Stimulated activated CD8-positive, alpha-beta memory T cell treated with anti-CD3 and anti-CD28 coated beads, Interleukin-4, amount 100 ng/mL, for 48 hours (primary cell): ENCODE measurements around the gene MED8.
"Not testable (repeated sequence)": the region's sequence is repeated elsewhere in the genome, so short reads cannot be mapped to it uniquely, and the experiment has no call there.

ENCODE experiments used
- DNase-seq: peaks from one replicate; pipeline ENCODE4 v3.0.0-alpha.2; 2020

MED8 gene

GRCh38 chr1:43421976-43422750 is 32.6 kb upstream of the MED8 start:
- DNase-seq: no peak

- no peak for DNase-seq
Measured at GRCh38 chr1:43421396-43421795, 31.8 kb upstream of the MED8 start.

DNA sequence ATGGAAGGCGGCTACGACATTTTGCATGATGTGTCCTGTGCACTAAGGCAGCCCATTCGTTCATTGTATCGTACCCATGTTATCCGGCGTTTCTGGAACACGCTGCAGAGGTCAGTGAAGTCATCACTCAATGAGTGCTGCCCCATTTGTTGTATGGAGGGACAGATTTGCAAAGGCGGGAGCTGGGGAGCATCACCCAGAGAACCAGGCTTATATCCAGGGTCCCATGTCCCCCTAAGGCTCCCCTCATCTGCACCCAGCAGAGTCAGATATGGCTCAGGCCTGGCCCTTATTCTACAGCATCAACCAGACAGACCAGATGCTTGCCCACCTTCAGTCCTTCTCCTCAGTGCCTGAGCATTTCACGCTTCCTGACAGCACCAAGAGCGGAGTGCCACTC is 31.3 kb upstream of the MED8 start:
- DNase-seq: no peak

GRCh38 chr1:43419627-43420425 is 30.2 kb upstream of the MED8 start:
- DNase-seq: no peak

DNA sequence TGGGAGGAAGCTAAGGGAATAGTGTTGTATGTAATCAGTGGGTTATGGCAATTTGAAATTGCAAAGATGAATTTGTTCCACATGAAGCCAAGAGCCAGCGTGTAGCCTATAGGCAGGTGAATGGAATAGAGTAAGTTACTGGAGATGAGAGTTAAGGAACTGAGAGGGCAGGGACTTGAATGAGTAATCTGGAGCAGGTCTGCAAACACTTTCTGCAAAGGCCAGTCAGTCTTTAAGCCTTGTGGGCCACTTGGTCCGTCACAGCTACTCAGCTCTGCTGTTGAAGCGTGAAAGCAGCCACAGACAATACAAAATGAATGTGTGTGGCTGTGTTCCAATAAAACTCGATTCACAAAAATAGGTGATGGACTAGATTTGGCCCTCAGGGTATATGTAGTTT is 29.3 kb upstream of the MED8 start:
- DNase-seq: no peak

- no peak for DNase-seq
Measured at GRCh38 chr1:43415901-43416300, 26.3 kb upstream of the MED8 start.

DNA sequence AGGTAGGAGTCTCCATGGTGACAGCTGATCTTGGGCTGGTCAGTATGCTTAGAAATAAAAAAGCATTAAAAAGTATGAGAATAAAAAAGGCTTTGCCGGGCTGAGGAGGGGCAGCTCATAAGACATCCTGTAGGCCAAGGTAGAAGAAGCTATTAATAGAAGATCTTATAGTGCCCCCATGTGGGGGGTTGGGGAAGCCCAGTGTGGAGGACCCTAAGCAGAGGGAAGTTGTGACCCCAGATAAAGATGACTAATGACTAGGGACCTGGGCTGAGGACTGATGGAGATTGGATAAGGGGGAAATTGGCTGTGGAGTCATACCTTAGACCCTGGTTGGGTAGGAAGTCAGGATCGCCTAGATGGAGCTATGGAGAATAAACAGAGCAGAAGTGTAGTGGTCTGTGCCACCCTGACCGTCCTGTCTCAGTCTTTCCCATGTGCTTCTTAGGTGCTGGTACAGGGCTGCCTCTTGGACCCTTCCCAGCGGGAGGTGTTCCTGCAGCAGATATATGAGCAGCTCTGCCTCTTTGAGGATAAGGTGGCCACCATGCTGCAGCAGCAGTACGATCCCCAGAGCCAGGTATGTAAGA is 25.1 kb upstream of the MED8 start:
- DNase-seq: peak; percentile 77

DNA sequence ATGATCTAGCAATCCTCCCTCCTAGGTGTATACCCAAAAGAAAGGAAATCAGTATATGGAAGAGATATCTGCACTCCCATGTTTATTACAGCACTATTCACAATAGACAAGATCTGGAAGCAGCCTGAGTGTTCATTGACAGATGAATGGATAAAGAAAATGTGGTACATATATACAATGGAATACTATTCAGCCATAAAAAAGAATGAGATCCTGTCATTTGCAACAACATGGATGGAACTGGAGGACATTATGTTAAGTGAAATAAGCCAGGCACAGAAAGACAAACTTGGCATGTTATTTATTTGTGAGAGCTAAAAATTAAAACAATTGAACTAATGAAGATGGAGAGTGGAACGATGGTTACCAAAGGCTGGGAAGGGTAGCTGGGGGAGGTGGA is 23.8 kb upstream of the MED8 start:
- not testable (repeated sequence) for DNase-seq

DNA sequence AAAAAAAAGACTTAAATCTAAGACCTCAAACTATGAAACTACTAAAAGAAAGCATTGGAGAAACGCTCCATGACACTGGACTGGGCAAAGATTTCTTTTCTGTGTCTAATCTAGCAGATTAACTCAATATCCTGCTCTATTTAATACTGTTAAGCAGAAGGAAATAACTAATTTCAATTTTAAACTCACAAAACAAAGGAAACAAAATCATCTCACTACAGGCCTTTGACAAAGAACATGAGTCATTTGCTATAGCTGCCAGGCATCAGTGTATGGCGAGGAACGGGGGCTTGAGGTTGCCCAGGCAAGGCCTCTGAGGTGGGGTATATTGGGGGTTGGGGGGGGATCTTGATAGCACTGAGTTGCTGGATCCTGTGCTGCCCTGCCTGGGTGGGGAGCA is 21.0 kb upstream of the MED8 start:
- DNase-seq: no peak

- DNase-seq: no peak
Measured at GRCh38 chr1:43405876-43406234, 16.3 kb upstream of the MED8 start.

DNA sequence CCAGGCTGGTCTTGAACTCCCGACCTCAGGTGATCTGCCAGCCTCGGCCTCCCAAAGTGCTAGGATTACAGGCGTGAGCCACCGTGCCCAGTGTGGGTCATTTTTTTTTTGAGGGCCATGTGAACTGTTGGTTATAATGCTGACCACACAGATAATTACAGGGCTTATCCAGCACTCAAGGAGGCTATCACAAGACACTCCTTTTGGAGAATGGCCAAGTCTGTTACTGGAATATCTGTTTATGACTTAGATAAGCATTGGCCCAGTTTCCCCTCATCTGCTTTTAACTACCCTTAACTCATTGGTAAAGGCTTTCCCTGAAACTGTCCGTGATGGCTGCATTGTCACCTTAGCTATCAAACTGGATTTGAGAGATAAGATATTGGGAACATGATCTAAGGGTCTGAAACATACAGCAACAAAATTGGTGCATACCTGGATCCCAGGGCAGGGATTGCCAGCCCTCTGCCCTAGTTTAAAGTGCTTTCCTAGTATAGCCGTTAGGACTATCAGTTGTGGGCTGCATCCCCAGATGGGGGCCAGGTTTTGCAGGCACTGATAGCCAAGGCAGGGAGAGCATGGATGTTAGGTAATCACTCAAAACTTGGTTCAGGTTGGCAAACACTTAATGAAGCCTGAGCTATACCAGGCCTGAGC is 15.7 kb upstream of the MED8 start:
- DNase-seq: no peak

DNA sequence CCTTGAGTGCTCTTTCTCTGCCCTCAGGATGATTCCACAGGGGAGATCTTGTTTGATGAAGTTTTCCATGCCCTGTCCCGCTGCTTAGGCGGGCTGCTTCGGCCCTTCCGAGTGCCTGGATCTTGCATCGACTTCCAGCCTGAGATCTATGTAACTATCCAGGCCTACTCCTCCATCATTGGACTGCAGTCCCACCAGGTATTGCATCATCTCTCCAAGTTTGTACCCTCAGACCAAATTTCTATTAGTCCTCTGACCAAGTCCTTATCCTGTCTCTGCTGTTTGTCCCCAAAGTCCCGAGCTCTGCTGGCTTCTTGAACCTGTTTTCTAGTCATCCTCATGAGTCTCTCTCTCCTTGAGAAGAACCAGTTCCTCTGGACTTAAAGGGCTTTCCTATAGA is 14.8 kb upstream of the MED8 start:
- DNase-seq: no peak

DNA sequence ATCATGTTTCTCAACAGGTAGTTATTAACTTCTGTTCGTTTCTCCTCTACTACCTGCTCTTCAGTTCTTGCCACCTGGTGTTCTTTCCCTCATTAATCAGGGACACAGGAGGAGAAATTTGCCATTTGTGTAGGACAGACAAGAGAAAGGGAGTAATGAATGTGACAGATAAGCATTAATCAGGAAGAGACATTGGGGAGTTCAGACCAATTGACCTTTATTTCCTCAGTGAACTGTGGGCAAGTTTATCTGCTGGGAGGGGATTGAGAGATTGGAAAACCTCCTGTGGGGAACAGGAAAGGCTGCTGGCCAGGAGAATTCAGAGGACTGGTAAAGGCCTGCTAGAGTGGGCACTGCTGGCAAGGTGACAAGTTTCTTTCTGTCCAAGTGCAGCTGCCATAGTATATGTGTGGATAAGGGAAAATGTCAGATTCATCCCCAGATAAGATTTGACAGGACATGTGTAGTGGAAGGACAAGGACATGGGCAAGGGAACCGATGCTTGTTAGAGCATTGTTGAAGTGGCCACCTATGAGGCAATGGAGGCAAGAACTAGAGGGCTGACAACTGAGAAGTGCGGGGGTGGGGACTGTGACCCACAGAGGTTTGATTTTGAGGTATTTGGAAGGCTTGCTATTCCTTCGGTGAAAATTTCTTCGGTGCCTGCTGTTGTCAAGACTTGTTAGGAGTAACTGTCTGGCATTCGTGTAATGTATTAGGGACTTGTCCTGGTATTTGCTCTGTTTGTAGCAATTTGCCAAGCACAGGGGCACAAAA is 12.7 kb upstream of the MED8 start:
- no peak for DNase-seq

- DNase-seq: not testable (repeated sequence)
Measured at GRCh38 chr1:43400441-43400840, 10.8 kb upstream of the MED8 start.

DNA sequence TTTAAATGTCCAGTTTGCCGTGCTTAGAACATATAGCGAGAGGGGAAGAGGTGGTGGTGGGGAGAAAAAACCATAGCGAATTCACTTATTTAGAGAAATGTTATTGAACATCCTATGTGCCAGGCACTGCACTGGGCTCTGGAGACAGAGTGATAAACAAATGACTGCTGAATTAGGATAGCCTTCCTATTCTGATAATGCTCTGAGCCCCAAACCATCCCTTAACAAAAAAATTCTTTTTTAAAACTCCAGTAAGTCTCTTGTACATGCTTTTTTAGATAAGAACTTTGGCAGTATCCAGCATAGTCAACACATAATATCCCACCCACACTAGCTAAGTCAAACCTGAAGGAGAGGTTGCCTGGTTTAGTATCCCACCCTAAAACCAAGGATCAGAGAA is 8.6 kb upstream of the MED8 start:
- DNase-seq: no peak

DNA sequence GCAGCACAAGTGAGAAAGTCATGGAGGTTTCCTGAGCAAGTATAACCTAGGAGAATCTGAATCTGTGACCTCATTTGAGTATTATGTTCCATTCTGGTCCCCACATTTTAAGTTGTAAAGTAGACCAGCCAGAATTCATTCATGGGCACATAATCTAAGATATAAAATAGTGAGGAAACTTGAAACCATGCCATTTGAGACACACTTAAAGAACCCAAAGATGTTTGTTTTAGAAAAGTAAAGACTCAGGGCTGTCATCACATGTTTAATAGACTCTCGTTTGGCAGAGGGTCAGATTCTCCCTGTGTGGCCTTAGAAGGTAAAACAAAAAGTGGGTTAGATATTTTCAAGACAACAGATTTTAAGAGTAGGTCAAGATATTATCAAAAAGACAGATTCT is 6.5 kb upstream of the MED8 start:
- DNase-seq: no peak

- no peak for DNase-seq
Measured at GRCh38 chr1:43395523-43395922, 5.9 kb upstream of the MED8 start.

DNA sequence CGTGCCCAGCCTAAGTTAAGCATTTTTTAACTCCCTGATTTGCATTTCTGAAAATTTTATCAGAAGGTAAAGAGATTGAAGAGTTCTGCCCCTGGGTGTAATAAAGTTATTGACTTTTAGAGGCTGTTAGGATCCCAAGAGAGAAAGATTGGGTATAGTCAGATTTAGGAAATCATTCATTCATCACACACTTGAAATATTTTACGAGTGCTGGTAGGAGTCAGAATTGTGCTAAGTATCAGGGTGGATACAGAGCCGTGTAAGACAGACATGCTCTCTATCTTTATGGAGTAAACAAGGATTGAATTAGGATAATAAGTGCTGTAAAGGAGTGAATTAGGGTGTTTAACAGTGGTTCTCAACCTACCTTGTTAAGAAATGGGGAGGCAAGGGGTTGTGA is 3.1 kb upstream of the MED8 start:
- DNase-seq: no peak

DNA sequence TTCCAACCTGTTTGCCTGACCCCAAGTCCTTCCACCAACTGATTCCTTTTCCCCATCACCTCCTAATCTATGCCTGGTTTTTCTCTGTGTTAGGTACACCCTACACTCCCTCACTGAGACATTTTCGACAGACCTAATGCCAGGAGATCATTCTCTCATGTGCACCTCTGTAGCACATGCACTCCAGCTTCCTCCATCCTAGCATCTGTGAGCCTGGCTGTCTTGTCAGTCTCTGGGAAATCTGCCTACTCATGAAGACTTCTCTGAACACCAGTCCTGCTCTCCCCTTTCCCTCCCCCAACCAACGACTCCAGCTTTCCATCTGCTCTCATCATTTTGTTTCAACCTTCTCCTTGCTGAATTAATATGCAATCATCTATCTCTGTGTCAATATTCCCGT is 987 bp downstream of the MED8 start:
- DNase-seq: no peak

GRCh38 chr1:43387976-43388599 is 1.5 kb downstream of the MED8 start:
- DNase-seq: no peak

DNA sequence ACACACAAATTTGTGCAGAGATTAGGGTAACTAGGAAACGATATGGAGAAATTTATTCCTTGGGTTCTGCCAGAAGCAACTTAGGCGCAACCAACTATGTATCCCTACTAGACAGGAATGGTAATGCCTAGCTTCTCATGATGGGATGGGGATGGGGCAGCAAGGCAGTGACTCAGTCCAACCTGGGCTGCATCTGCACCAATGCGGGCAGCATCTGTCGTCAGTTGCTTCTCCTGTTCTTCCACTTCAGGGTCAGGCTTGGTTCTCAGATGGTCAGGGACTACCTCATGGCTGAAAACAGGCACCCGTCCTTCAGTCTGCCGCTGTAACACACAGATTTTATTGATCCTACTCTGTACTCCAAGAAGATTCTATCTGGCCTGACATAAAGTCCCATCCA is 2.9 kb downstream of the MED8 start:
- no peak for DNase-seq

DNA sequence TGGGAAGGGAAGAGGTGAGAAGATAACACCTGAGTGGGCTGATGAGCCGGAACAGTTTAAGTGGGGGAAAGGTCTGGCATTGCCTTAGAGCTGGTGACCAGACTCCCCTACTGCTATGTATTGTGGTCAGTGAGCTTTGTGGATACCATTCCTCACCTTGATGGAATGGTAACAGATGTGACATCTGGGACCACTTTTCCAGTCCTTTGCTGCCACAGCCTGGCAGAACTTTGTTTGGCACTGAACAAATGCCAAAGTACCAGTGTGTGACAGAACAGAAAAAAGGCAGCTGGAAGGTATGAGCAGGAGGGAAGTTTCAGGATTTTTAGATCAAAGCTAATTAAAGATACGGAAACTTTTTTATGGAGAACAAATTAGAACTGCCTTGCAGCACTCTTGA is 6.2 kb downstream of the MED8 start:
- DNase-seq: no peak
